ENCODE measurements around the gene ELANE. TPM values are rescaled to one million over a fixed set of nuclear protein-coding genes. Genes with fewer than 3 reads are reported as not detected.
"Not testable (repeated sequence)": the region's sequence is repeated elsewhere in the genome, so short reads cannot be mapped to it uniquely, and the experiment has no call there.

Gene ELANE
- total RNA-seq, 1 donor from 2014 or later = 0.54 TPM

DNA sequence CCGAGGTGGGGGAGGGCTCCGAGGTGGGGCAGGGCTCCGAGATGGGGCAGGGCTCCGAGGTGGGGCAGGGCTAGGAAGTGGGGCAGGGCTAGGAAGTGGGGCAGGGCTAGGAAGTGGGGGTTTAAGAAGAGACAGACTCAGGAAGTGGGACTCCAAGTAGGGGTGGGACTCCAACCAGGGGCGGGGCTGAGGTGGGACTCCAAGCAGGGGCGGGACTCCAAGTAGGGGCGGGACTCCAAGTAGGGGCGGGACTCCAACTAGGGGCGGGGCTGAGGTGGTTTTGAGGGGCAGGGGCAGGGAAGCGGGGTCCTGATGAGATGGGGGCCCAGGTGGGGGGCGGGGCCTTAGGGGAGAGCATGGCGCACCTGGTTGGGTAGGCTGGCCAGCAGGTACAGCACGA is 21.0 kb downstream of the ELANE start:
- intact Hi-C loops (cut with DNase I) = no loop called here
- DNase-seq (ENCODE audit: low spot score) = no peak

GRCh38 chr19:873561-874041 is 21.5 kb downstream of the ELANE start:
- intact Hi-C loops (cut with DNase I) = no loop called here
- no peak for DNase-seq (ENCODE audit: low spot score)

- intact Hi-C loops (cut with DNase I) = no loop called here
- DNase-seq (ENCODE audit: low spot score) = no peak
Observed at GRCh38 chr19:875265-875879, 23.3 kb downstream of the ELANE start.

- no peak for DNase-seq (ENCODE audit: low spot score)
- intact Hi-C loops (cut with DNase I) = no loop called here
Observed at GRCh38 chr19:876089-876488, 24.0 kb downstream of the ELANE start.

- DNase-seq (ENCODE audit: low spot score) = no peak
- intact Hi-C loops (cut with DNase I) = no loop called here
Observed at GRCh38 chr19:876780-877314, 24.7 kb downstream of the ELANE start.

DNA sequence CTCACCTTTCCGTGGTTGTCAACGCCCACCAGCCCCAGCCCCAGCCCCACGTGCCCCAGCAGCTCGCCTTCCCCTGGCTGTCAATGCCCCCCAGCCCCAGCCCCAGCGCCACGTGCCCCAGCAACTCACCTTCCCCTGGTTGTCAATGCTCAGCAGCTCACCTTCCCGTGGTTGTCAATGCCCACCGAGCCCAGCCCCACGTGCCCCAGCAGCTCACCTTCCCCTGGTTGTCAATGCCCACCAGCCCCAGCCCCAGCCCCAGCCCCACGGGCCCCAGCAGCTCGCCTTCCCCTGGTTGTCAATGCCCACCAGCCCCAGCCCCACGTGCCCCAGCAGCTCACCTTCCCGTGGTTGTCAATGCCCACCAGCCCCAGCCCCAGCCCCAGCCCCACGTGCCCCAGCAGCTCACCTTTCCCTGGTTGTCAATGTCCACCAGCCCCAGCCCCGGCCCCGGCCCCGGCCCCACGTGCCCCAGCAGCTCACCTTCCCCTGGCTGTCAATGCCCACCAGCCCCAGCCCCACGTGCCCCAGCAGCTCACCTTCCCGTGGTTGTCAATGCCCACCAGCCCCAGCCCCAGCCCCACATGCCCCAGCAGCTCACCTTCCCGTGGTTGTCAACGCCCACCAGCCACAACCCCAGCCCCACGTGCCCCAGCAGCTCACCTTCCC is 26.0 kb downstream of the ELANE start:
- DNase-seq (ENCODE audit: low spot score); intact Hi-C loops (cut with DNase I): not testable (repeated sequence)

DNA sequence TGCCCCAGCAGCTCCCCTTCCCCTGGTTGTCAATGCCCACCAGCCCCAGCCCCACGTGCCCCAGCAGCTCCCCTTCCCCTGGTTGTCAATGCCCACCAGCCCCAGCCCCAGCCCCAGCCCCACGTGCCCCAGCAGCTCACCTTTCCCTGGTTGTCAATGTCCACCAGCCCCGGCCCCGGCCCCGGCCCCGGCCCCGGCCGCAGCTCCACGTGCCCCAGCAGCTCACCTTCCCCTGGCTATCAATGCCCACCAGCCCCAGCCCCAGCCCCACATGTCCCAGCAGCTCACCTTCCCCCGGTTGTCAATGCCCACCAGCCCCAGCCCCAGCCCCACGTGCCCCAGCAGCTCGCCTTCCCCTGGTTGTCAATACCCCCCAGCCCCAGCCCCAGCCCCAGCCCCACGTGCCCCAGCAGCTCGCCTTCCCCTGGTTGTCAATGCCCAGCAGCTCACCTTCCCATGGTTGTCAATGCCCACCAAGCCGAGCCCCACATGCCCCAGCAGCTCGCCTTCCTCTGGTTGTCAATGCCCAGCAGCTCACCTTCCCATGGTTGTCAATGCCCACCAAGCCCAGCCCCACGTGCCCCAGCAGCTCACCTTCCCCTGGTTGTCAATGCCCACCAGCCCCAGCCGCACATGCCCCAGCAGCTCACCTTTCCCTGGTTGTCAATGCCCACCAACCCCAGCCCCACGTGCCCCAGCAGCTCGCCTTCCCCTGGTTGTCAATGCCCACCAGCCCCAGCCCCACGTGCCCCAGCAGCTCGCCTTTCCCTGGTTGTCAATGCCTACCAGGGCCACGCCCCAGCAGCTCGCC is 26.9 kb downstream of the ELANE start:
- intact Hi-C loops (cut with DNase I); DNase-seq (ENCODE audit: low spot score): not testable (repeated sequence)

DNA sequence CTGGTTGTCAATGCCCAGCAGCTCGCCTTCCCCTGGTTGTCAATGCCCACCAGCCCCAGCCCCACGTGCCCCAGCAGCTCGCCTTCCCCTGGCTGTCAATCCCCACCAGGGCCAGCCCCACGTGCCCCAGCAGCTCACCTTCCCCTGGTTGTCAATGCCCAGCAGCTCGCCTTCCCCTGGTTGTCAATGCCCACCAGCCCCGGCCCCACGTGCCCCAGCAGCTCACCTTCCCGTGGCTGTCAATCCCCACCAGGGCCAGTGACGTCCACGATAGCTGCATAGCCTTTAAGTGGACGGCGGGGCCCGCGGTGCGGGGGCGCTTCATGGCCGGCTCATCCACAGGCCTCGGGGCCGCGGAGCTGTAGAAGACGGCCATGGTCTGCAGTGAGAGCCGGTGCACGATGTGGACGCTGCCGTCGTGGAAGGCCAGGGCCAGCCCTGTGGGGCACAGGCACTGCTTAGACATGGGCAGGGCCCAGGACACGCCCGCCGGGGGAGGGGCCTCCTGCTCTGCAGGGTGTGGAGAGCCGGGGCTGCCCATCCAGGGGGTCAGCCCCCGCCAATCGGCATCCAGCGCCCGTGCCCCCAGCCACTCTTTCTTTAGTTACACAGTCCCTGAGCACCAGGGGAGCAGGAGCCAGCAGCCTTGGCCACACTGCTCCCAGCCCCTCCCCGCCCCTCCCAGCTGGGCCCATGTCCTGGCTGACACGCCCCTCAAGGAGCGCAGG is 27.8 kb downstream of the ELANE start:
- DNase-seq (ENCODE audit: low spot score) = no peak
- intact Hi-C loops (cut with DNase I) = no loop called here

DNA sequence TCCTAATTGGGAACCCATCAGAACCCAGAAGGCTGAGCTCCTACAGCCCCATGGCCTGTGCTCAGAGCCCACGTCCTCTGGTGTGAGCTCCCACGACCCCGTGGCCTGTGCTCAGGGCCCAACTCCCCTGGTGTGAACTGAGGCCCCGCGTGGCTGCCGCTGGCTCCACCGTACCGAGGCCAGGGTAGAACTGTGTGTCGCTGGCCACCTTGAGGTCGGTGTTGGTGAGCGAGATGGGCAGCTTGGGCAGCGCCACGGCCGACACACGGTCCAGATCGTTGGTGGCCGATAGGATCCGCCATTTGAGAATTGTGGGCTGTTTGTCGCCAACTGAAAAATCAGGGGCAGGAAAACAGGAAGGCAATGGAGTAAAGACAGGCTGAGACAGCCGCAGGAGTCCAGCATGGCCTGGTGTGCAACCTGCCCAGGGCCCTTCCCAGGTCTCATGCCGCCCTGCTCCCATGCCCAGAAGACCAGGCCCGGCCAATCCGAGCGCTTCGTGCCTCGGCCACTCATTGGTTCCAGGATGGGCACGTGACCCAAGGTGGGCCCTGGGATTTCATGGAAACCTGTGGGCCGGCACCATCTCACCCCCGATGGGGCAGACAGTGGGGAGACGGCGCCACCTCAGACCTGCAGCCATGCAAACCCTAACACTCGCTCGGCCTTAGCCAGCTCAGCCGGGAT is 29.4 kb downstream of the ELANE start:
- intact Hi-C loops (cut with DNase I) = no loop called here
- DNase-seq (ENCODE audit: low spot score) = no peak

GRCh38 chr19:882871-883497 is 30.9 kb downstream of the ELANE start:
- DNase-seq (ENCODE audit: low spot score) = no peak
- intact Hi-C loops (cut with DNase I) = no loop called here

DNA sequence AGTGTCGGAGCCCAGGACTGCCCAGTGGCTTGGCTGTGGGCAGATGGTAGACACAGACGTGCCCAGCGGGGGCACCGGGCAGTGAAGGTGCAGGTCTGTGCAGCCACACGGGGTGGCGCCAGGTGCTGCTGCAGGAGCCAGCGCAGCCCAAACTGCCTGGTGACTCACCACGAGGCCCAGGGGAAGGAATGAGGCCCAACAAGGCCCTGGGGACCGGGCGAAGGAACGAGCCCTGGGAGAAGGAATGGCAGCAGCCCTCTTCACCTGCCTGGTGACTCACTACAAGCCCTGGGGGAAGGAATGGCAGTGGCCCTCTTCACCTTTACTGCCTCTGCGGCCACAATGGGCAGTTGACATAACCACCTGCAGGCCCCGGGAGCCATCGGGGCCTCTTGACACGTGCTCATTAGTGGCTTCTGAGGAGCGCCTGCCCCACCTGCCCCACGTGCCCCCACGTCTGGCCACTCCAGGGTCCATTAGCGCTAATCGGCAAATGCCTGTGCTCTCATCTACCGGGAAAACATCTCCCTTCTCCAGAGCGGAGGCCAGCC is 31.6 kb downstream of the ELANE start:
- DNase-seq (ENCODE audit: low spot score) = no peak
- intact Hi-C loops (cut with DNase I) = no loop called here

DNA sequence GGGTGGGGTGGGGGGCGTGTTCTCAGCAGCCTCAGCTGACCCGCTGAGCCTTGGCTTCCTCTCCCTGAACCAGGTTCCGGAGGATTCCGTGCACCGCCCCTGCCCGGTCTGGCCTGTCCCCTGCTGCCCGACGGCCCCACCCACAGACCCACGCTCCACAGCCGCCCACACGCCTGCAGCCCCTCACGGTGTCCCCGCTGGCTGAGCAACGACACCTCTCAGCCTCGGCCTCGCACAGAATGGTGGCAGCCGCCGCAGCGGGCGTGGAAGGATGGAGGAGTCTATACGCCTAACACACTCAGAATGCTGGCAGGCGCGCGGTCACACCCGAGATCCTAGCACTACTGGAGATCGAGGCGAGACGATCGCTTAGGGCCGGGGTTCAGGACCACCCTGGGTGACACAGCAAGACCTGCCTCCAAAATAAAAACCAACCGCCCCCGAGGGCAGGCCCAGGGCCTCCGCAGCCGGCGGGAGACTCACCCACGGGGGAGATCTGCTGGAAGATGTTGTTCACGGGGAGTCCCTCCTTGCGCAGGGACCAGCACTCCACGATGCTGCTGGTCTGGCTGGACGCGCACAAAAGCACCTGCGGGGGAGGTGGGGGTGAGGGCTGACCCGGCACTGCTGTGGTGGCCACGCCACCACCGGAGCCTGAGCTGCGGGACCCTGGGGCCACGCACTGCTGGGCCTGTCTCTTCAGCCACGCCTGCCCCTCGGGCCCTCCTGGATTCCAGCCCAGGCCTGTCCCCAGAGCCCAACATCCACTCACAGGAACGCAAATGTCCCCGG is 32.5 kb downstream of the ELANE start:
- no peak for DNase-seq (ENCODE audit: low spot score)
- intact Hi-C loops (cut with DNase I) = no loop called here

- intact Hi-C loops (cut with DNase I) = no loop called here
- no peak for DNase-seq (ENCODE audit: low spot score)
Observed at GRCh38 chr19:885536-886224, 33.6 kb downstream of the ELANE start.

DNA sequence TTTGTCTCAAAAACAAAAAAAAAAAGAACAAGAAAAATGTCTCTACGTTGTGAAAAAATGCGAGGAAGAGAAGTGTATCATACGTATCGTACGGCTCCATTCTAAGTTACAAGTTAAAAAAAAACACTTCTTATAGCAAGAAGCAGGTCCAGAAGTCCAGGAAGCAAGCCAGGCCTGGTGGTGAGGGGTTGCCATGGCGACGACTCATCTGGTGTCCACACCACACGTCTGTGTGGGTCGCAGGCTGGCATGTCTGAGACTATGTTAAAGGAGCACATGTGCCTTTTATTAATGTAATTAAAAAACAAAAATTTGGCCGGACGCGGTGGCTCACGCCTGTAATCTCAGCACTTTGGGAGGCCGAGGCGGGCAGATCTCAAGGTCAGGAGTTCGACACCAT is 35.0 kb downstream of the ELANE start:
- intact Hi-C loops (cut with DNase I) = no loop called here
- no peak for DNase-seq (ENCODE audit: low spot score)

DNA sequence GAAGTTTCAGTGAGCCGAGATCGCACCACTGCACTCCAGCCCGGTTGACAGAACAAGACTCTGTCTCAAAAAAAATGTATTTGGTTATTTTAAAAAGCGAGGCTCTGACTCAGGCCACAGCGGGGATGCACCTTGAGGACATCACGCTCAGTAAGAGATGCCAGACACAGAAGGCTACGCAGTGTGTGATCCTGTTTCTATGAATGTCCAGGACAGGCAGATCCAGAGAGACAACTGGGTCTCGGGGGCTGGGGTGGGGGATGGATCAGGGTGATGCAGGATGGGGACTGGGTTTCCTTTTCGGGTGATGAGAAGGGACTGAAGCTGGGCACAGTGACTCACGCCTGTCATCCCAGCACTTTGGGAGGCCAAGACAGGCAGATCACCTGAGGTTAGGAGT is 35.5 kb downstream of the ELANE start:
- intact Hi-C loops (cut with DNase I) = no loop called here
- DNase-seq (ENCODE audit: low spot score) = no peak

- intact Hi-C loops (cut with DNase I) = no loop called here
- DNase-seq (ENCODE audit: low spot score) = no peak
Observed at GRCh38 chr19:888581-889385, 36.7 kb downstream of the ELANE start.
